NCI-H345 treated with DMSO at 0.1 percent for 48 hours (cell line): ENCODE measurements around the gene AFAP1.

Experiments used
- DNase-seq: peaks from one replicate; lab custom pipeline; 2025; ENCODE audit not compliant: unreplicated experiment; lab: John Stamatoyannopoulos, UW

The AFAP1 gene

GRCh38 chr4:7867701-7868435, 71.8 kb downstream of the AFAP1 start:
- no peak for DNase-seq

DNA sequence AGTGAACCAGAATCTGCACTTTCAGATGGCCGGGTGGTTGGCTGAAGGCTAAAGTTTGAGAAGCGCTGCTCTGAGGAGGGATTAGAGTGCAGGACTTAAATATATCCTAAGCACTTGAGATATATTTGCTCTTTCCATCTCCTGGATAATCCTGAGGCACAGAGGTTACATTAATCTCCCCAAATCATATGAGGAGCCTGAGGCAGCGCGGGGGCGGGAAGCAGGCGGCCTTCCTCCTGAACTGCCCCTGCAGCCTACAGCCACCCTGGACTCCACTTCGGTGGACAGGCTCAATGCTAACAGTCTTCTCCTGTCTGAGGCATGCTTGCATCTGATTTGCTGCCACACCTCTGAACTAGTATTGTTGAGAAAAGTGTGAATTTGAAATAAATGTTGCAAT, 72.5 kb downstream of the AFAP1 start:
- DNase-seq = no peak

- no peak for DNase-seq
Observed at GRCh38 chr4:7865533-7865932, 74.1 kb downstream of the AFAP1 start.

GRCh38 chr4:7864685-7865084, 75.0 kb downstream of the AFAP1 start:
- DNase-seq = no peak

- no peak for DNase-seq
Observed at GRCh38 chr4:7863911-7864681, 75.6 kb downstream of the AFAP1 start.

DNA sequence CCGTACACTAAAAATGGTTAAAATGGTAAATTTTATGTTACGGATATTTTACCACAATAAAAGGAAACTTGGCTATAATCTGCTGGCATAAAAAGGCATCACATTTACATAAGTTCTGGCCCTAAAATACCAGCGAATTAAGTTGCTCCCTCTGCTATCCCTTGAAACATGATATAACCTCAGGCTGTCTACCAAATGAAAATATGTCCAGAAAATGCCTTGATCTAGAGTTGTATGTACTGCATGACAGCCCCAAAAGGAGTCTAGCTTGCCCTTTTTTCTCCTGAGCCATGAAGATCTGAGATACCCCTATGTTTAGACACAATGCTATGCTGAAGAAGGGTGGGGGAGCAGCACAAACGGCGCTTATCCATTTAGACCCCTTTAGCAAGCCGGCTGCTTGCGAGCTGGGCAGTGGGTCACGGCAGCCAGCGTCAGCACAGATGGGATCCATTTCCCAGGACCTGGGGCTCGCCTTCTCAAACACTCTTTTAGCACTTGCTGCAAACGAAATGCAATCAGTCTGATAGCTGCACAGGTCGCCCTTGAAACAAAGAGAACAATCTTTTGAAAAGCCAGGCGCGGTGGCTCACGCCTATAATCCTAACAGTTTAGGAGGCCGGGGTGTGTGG, 77.0 kb downstream of the AFAP1 start:
- no peak for DNase-seq

GRCh38 chr4:7861440-7861881, 78.2 kb downstream of the AFAP1 start:
- DNase-seq = no peak

DNA sequence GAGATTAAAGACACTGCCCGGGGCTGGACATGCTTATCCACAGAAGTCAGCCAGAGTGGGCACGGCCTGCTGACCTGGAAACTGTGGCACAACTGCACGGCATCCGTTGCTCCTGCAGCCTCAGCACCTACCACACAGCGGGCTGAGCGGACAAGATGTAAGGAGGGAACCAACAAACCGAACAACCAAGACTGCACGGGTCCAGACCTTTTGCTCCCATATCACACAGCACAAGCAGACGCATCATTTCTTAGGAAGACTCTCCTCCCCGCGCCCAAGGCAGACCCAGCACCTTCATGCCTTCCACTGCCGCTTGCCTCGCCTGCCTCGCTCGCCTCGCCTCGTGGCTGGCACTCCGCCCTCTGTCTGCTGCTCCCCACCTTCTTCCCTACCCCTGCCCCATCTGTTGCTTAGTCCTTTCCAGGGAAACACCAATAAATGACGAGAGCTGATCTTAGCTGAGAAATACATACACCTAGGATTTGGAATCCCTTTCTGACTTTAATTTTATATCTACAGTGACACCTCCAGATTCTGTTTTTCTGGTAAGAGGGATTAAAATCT, 79.0 kb downstream of the AFAP1 start:
- no peak for DNase-seq

- DNase-seq = no peak
Observed at GRCh38 chr4:7859326-7859725, 80.3 kb downstream of the AFAP1 start.

- DNase-seq = no peak
Observed at GRCh38 chr4:7858498-7858897, 81.2 kb downstream of the AFAP1 start.

DNA sequence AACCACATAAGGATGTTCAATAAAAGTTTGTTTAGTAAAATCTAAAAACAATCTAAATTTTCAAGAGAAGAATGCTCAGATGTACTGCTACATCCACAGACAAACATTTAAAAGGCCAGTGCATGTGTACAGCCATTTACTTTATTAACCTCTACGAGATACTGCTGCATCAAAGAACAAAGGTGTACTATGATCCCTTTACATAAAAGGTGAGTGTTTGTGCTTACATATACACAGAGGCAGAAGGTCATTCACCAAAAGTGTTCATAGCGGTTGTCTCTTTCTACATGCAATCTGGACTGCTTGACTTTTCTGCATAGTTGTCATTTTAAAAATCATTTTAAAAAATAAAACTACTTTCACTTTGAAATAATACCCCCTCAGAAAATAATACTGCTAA, 81.7 kb downstream of the AFAP1 start:
- no peak for DNase-seq

DNA sequence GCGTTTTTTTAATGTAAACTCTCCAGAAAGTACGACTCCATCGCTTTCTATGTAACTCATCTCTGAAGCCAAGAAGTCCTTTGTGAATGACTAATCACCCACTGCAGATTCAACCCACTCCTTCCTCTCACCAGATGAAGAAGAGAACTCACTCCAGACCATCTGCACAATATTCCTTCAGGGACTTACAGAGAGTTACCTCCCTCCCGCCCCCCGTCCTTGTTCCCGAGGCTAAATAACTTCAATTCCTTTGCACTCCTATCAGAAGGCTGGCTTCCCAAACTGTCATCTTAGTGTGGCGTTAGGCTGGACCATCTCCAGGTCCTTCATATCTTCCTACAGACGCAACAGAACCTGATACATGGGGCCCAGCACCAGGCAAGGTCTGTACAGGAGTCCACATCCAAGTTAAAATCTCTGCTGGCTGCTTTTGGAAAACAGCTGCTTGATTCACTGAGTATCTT, 82.4 kb downstream of the AFAP1 start:
- DNase-seq = no peak

- DNase-seq = no peak
Observed at GRCh38 chr4:7855731-7856130, 83.9 kb downstream of the AFAP1 start.

DNA sequence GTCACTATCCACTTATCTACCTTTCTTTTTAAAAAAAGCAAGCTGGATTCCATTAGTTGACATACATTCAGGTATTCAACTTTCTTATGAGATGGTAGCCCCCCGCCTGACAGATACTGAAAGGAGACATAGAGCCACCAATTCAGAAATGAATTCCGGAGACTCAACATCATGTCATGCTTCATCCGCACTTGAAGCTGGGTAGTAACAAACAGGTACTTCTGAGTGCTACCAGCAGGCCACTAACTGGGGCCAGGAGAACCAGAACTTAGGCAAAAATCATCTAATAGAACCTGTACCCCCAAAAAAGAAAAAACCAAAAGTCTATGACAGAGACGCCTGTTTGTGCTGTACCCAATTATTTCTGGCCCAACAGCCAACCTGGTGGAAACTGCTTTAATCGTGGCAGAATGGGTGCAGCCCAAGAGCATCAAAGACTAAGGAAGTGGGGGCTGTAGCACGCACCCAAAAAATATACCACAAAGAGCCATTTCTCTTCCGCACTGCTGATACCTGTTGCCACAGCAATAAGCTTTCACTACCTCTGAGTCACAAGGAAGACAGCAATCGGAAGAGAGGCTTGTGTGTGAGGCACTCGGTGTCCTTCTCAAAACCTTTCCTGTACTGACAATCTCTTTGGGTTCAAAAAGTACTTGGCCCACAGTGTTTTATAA, 84.8 kb downstream of the AFAP1 start:
- DNase-seq = no peak

DNA sequence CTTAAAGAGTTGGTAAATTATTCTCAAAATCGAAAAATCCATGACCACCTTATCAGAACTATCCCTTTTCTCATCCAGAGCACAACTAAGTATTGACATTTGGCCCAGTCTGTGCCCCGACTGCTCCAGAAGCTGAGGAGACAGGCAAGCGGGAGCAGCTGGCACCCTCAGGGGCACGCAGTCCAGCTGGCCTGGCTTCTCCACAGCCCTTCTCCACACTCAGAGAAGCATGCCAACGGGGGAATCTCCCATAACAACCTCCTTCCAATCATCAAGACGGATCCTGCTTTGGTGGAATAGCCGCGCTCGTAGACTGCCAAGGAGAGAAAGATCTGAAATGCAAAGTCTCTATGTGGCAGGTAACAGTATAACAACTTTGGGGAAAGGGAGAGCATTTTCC, 85.4 kb downstream of the AFAP1 start:
- DNase-seq = no peak

DNA sequence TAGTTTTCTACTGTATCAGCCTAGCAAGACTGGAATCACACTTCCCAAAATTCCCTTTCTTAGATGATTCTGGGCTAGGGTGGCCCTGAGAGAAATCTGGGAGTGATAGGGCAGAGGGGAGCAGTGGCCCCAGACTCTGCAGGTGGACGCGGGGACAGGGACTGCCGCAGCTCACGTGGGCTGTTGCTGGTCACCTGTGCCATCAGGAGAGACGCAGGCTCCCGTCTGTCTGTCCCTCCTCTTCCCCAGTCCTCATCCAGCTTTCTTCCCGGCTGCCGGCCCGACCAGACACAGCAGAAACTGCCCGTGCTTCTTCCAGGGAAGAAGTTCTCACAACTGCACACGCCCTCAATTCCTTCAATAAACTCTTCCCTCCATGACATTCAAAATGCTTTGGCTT, 86.4 kb downstream of the AFAP1 start:
- no peak for DNase-seq

DNA sequence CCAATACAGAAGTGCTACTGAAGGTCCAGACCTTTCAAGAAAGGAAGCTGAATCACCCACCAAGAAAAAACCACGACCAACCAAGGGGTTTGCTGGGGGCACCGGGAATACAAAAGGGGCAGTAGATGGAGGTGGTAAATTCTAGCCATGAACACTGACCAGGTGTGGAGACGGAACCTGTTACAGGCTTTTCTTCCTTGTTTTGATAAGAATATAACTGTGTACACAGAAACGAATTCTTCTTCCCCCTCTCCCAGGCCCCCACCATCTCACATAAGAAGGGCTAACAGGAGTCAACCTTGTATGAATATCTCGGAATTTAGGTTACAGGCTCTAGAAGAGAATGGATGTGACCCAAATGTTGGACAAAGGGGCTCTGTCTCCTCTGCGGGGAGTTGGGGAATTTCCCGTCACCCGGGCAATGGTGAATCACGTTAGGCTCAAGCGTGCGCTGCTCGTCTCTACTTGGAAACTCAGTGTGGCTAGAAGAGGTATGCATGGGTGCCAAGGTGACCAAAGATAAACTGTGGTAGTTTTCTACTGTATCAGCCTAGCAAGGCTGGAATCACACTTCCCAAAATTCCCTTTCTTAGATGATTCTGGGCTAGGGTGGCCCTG, 87.0 kb downstream of the AFAP1 start:
- no peak for DNase-seq

- DNase-seq = no peak
Observed at GRCh38 chr4:7850489-7850888, 89.2 kb downstream of the AFAP1 start.

- DNase-seq = no peak
Observed at GRCh38 chr4:7847206-7847605, 92.5 kb downstream of the AFAP1 start.

DNA sequence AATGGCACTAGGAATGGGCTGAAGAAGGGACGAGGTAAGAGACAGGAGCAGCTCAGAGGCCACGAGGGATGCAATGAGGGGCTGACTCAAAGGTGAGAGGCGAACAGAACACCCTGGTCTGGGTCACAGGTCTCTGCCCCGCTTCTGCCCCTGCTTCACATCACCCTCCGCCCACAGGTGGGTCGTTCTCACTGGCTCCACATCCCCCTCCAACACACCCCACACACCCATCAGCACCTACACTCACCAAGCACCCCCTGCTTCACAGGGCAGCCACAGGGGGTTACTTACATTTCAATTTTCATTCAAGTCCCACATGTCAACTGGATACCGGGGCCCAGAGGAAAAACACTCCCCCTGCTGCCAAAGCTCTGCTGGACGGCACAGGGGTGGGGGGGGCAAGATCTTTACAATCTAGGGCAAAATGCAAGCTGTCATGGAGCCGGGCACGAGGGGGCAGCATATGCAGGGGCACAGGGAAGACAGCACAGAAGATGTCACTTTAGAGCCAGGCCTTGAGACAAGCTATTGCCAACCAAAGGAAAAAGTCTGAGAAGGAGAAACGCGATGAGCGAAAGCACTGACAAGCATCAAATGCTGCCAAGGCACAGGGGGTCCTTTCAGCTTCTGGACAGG, 94.0 kb downstream of the AFAP1 start:
- no peak for DNase-seq
